Stimulated activated CD4-positive, alpha-beta T cell treated with anti-CD3 and anti-CD28 coated beads, Interleukin-12 subunit alpha, Interleukin-12 subunit beta, amount 100 ng/mL, for 4 hours (primary cell): ENCODE results near the gene GREB1L.
"Not testable (repeated sequence)": the region's sequence is repeated elsewhere in the genome, so short reads cannot be mapped to it uniquely, and the experiment has no call there.

Experiments
- DNase-seq: peaks from one replicate; pipeline ENCODE4 v3.0.0-alpha.2; 2020

Gene GREB1L

DNA sequence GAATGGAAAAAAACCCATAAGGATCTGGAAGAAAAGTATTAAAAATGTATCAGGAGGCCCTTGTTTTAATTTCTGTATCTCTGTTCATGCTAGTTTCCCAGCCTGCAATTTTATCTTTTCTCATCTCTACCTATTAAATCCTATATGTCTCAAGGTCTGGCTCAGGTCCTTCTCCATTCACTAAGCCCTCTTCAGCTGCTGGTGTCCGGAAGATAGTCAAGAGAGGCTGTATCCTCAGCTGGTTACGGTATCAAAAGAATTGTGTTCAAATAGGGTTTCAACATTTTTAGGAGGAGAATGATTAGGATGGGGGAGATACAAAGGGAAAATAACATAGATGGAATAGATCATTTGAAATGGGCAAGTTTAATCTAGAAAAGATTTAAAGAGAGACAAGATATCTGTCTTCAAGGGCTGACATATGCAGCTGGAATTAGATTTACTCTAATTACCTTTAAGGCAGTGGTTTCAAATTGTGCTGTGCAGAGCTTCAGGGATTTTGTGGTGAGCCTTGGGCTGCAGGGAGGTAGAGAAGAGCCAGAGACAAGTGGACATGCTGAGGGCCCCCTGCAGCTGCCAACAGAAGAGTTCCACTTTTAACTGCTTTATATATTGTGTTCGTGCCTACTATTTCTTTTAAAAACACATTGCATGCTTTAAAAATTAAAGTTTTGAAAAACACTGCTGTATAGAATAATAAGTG is 24.1 kb downstream of the GREB1L start:
- no peak for DNase-seq

DNA sequence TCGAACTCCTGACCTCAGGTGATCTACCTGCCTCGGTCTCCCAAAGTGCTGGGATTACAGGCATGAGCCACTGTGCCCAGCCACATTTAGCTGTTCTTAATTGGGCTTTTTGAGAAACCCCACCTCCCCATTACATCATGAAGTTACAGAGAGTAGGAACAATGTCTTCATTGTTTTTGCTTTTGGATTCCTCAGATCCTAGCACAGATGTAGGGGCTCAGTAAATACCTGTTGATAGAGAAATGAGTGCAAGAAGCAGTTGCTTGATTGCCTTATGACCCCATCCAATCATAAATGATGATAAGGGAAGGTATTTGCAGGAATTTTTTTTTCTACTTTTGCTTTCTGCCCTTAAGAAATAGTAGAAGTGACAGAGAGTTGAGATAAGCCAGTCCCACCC is 25.4 kb downstream of the GREB1L start:
- no peak for DNase-seq

DNA sequence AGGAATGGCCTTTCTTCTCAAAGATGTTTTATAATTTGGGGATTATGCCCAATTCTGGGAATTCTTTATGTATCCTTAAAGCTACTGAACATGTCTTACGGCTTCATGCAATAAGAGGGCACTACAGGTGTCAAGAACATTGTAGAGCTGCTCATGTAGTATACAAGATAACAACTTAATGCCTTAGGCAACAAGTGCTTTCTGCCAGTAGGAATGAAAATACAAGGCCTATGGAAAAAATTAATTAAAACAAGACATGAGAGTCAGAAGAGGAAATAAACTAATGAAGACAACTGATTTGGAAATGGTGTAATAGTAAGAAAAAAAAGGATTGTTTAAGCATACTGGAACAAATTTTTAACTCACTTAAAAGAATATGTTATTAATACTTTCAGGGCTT is 27.3 kb downstream of the GREB1L start:
- no peak for DNase-seq

DNA sequence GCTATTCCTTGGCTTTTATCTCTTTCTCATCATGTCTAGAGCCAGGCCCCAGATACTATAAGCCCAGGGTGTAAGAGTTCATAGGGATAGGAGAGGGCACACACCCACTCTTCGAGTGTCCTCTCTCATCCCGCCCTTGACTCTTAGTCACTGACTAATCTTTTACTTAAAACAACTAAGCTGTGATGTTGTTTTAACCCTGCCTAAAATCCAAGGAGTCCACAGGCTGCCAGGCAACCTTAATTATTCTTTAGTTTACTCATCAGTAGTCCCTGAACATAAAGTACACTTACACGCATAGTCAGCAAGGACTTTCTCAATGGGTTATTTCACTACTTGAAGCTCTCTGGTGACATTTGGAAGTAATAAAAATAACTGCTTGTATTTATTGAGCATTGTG is 28.4 kb downstream of the GREB1L start:
- DNase-seq = no peak

DNA sequence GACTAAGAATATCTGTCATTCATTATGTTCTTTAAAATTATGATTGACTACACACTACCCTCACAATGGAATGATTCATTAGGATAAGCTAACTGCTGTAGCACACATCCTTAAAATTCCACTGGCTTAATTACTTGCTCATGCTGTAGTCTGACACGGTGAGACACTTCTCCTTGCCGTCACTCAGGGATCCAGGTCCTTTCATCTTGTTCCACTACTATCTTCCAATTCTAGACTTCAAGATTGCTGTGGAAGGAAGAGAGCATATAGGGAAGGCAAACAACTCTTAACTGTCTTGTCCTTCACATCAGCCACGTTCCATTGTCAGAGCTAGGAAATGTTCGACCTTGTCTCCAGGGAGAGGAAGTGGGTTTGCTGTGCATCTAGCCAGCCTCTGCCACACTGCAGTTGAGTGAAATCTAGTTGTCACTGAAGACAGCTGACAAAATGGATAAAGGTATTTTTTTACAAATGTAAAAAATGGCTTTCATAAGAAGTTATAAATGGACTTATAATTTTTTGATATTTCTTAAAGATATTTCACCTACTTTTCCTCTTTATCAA is 30.1 kb downstream of the GREB1L start:
- DNase-seq = no peak

DNA sequence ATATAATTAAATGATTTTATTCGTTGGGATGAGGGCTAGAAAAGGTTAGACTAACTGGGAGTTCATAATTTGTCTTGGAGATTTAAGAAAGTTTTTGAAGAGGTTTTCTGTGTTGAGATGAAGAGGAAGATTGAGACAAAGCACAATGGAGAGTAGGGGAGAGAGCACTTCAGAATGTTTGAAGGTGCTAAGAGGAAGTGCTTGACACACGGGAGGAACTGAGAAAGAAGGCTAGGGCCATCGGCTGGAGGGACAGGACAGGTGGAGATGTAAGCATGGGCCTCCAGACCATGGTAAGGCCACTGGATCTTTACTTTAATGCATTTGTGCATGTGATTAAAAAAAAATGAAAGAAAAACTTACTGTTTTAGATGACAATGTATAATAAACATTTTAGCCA is 31.5 kb downstream of the GREB1L start:
- DNase-seq = no peak

DNA sequence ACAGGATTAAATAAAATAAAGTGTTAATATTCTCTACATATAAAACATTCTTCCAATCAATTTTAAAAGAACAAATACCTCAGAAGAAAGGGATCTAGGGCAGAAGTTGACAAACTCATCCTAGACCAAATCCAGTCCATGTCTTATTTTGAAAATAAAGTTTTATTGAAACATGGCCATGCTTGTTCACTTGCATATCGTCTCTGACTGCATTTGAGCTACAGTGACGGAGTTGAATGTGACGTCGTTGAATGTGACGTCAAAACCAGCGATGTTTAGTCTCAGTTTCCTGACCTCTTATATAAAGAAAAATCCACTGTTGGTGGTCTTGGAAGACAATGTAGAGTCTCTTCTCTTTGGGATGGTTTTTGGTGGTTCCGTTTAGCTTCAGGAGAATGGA is 33.6 kb downstream of the GREB1L start:
- no peak for DNase-seq

DNA sequence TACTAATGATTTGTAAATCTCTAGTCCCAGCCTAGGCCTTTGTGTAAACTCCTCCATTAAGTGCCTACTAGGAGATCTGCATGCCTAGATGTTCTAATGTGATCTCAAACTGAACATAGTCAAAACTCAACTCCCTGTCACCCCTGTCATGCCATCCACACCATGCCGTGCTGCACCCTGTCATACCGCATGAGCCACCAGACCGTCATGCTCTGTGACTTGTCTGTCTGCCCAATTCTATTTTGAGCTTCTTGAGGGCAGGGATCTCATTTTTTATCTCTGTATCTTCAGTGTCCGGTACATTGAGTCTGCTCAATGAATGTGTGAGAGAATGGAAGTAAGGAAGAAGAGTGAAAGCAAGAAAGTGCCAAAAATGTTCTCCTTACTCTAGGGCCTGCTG is 35.5 kb downstream of the GREB1L start:
- no peak for DNase-seq

DNA sequence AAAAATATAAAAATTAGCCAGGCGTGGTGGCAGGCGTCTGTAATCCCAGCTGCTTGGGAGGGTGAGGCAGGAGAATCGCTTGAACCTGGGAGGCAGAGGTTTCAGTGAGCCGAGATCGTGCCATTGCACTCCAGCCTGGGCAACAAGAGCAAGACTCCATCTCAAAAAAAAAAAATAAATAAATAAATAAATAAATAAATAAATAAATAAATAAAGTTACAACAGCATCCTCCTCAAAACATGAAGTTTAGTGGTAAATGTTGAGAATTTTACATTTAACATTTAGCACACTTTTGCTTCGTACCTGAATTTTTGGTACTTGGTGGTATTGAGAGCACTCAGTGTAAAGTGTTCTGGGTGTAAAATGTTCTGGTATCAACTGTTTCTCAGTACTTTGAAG is 36.2 kb downstream of the GREB1L start:
- not testable (repeated sequence) for DNase-seq

DNA sequence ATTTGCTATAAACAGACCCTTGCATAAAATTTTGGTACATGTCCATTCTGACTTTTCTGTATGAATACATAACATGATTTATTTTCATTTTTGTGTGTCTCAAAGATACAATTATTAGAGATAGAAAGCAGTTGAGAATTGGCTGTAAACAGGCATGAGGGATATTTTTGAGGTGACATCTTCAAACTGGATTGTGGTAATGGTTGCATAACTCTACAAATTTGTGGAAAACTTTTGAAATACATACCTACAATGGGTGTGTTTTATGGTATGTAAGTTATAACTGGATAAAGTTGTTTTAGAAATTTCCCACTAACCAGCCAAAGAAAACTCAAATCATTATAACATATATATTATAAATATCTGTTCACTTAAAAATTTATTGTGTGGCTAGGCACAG is 39.6 kb downstream of the GREB1L start:
- no peak for DNase-seq

DNA sequence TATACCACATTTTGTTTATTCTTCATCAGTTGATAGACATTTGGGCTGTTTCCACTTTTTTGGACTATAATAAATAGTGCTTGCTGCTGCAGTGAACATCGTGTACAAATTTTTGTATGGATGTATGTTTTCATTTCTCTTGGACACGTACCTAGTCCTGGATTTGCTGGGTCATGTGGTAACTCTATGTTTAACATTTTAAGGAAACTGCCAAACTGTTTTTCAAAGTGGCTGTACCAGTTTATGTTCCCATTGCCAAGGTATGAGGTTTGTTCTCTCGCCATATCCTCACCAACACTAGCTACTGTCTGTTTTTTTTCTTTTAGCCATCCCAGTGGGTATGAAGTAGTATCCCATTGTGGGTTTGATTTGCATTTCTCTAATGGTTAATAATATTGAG is 42.5 kb downstream of the GREB1L start:
- DNase-seq = no peak

DNA sequence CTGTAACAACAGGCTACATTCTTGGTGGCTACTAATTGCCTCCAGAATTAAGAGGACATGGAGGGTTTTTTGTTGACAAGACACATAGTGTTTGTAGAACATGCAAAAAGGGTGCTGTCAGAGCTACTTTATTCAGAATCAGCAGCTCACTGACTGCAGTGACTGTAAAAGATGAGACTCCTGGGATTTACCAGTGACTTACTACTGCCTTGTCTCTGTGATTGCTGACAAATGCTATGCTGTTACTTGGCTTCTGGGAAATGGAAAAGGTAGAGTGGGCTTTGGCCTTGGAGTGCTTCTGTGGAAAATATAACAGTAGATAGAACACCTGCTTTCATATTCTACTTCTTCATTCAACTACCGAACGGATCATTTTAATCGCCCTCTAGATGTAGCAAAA is 47.8 kb downstream of the GREB1L start:
- no peak for DNase-seq

DNA sequence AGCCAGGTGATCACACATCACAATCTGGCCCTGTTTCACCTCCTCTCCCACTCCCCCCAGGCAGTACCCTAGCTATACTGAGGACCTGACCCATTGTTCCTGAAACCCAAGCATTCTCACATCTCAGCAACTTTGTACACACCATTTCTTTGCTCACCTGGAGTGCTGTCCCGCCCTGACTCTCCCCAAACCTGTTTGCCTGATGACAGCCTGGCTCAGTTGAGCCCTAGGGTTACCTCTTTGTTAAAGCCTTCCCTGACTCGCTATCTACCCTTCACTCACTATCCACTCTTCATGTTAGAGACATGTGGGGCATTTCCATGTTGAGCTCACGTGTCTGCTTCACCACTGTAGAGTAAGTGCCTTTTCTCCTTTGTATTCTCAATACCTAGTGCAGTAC is 49.1 kb downstream of the GREB1L start:
- DNase-seq = no peak

DNA sequence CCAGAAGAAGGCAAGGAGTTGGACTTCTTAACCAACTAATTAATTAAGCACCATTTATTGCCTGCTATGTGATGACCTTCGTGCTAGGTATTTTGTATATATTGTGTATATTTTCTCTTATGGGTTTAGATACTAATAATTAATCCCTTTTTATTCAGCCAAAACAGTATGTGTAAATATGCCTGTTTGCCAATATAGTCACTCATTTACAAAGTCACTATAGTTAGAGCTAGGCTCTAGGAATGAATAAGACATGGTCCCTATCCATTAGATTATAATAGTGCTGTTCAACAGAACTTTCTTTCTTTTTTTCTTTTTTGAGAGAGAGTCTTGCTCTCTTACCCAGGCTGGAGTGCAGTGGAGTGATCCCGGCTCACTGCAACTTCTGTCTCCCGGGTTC is 51.4 kb downstream of the GREB1L start:
- DNase-seq = no peak

DNA sequence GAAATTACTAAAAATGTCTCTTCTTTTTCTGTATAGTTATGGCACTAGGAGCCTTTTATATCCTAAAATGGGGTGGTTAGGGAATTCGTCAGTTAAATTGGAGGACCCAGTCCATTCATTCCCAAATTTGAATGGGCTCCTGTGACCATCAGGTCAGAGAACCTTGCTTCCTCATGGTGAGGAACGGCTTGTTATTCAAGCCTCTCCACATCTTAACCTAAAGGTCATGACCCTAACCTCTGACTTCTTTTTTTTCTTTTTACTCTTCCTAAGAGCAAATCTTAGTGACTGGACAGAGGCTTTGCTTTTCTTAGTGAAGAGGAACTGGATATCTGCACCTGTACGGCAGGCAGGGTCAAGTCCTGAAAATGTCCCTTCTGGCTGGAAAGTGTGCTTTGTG is 53.1 kb downstream of the GREB1L start:
- no peak for DNase-seq

DNA sequence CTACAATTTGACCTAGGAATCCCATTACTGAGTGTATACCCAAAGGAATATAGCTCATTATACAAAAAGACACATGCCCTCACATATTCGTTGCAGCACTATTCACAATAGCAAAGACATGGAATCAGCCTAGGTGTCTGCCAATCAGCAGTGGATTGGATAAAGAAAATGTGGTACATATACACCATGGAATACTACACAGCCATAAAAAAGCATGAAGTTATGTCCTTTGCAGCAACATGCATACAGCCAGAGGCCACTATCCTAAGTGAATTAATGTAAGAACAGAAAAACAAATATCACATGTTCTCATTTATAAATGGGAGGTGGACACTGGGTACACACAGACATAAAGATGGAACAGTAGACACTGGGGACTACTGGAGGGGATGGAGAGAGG is 54.0 kb downstream of the GREB1L start:
- no peak for DNase-seq

DNA sequence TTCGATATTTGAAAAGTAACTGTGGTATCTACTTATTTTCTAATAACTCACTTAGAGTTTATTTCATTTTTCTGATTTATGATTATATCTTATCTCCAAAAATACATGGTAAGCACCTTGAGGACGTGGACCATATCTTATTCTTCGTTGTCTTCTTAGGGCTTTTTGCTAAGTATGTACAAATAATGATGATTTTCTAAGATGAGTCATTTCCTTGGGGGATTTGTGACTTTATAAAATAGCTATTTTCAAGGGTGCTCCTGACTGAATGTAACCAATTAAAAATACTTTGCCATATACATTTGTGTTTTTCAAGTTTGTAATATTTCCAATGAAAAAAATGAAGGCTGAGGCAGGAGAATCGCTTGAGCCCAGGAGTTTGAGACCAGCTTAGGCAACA is 56.3 kb downstream of the GREB1L start:
- DNase-seq = no peak

DNA sequence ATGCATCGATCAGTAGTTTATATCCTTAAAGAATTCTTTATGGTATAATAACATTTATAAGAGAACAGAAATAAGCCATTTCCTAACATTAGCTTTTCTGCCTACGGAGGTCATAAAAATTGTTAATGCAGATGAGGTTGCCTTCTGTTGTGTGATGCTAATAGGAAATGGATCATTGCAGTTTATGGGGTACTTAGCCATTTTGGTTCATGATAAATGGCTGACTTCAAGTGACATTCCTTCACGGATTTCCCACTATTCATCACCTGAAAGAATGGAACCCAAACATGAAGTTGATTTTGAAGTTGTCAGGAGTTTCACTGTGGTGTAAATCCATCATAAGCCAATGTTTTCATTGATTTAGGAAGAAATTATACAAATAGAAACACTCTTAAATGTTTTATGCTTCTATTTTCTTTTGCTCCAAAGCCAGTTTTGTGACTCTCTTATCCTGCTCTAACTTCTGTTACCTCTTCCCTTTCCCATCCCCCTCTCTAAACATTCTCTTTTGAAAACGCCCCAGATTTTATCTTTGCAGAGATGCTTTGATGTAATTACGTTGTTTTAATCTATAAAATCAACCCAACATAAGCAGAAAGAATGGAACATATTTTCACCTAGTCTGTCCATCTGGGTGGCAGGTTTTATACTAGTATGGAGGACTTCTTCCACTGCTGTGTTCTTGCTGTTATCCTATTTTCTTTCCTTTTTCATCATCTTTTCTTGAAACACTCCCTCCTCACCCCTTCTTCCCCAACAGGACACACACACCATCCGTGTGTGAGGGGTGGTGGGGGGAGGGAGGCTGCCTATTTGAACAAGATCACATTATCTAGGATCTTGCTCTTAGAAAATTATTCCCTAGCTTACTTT is 58.2 kb downstream of the GREB1L start:
- no peak for DNase-seq

DNA sequence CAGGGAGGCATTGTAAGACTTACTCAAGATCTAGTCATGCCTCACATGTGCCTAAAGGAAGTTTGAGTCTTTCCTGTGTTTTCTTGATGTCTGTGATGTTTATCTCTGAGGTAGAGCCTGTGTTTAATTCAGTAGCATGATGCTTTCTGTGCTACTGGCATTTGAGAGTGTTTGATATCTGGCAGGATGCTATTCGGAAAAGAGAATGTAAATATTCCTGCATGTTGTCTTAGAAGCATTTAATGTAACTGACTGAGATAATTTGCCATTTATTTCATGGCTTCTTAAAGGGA is 58.8 kb downstream of the GREB1L start:
- no peak for DNase-seq

DNA sequence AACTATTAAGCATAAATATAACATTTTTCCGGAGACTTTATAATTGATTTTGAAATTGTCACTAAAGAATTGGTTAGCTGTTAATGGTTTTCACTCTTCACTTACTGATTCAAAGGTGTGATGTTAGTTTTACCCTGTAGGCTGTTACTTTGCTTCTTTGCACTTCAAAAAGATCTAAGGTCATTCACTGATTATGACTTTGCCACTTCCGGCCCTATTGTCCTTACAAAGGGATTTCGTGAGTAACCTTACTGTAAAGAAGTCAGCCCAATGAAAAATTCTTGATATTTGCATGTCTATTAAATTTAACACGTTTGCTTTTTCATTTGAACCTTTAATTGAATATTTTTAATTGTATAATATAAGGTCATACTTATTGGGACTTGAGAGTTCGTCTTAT is 61.4 kb downstream of the GREB1L start:
- DNase-seq = no peak

DNA sequence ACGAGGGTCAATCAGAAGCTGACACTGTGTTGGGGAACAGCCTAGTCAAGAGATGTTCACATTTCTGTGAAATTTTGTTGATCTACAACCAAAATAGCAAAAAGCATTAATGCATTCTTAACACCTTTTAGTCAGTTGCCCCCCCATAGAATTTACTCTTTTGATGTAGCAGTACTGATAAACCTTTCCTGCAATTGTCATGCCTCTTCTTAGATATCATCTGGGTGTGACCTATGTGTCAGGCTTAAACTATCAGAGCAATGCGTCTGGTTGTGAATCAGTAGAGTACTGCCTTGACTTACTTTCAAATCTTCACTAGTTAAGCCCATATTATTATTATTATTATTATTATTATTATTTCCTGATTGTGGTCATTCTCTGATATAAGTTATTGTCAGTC is 61.9 kb downstream of the GREB1L start:
- no peak for DNase-seq

DNA sequence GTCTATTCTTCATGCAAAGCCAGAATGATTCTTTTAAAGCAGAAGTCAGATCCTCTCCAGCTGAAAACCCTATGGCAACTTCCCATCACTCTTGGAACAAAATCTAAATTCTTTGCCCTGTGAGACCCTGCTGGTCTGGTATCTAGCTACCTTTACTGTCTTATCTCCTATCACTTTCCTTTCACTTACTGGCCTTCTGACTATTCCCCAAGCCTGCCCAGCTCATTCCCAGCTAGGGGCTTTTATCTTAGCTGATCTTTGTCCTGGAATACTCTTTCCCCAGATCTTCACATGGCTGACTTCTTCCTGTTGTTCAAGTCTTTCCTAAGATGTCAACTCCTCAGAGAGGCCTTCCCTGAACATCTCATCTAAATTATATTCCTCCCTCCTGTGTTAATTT is 63.6 kb downstream of the GREB1L start:
- no peak for DNase-seq

DNA sequence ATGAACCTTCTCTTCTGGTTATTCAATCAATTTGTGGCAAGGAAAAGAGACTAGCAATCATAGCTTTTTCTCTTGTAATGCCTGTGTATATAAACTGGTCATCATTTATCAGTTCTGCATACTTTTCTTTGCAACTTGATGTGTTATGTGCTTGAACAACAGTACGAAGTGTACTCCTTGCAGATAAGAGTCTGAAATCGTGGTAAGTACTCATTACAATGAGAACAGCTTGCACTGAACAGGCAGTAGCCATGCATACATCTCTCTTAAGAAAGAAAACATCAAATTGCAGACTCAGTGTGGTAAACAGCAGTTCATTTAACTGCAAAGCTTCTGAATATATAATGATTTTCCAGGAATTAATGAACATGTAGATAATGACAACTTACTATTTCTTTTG is 64.3 kb downstream of the GREB1L start:
- DNase-seq = no peak

DNA sequence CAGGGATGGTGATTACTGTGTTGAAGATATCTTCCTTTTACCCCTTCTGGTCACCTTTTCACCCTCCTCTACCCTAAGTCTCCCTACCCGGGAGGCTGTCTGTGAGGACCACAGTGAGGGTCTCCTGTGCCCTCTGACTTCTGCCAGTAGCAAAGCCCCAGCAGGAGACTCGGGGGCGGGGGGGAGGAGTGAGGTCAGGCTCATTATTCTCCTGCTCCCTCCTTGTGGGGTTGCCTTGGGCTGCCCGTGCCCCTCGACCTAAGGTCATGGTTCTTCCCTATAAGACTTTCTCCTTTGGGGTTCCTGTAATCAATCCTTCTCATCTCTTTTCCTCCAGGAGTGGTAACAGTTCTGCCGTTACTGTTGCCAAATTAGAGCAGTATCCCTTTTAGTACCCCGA is 65.5 kb downstream of the GREB1L start:
- no peak for DNase-seq

DNA sequence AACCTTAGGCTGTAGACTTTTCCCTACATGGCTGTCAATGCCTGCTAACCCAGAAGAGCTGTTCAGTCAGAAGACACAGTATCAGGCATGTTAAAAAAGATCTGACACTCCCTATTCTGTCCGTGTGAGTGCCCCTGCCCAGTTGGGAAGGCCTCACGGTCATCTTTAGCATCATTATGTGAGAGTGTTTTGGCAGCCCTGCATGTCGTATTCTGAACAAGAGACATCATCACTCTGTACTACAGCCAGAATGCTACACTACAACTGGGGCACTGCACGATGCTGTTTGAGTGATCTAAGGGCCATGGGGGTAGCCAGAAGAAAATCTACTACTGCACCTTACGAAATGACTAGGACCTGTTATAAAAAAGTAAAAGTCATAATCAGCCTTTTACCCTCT is 67.2 kb downstream of the GREB1L start:
- no peak for DNase-seq
